ENCODE measurements around the gene ZNF502. TPM values are rescaled to one million over a fixed set of nuclear protein-coding genes. Genes with fewer than 3 reads are reported as not detected.

Gene ZNF502
- total and polyA plus RNA-seq, 2 of the 13 experiments (the other 11 are each of a cell fraction or from before 2014, with no cell fraction given): not detected

DNA sequence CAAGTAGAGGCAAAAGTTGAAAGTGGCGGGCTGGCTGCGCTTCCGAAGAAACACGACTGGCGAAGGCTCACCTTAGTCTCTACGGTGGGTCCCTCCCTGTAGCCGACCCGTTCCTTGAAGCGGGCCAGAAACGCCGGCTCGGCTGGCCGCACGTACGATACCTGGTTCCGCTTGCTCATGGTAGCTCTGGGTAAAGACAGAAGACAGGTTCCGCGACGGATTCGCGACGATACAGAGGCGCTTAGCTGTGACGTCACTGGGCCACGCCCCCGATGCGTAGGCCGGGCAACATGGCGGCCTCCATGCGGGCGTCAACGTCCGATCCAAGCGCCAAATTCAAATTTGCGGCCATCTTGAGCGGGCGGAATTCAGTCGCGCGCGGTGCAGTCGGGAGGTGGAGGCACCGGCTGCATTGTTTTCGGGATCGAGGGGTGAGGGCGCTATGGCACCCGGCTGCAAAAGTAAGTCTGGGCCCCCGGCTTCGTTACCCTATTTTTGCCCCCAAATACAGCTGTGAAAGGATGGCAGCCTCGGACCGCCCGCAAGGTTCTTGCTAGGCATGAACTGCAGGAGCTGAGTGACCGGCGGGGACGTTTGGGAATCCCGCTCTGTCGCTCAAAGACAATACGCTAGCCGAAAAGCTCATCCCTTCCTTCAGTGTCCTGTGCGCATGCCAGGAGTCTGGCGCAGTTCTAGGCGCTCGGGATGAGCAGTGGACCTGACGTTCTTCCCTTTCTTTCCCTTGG is 49.1 kb downstream of the ZNF502 start, which contains the start of the genes KIAA1143 and KIF15 (continued):
- peak; percentile 47; the same call in 1 of the 2 replicates for TF ChIP-seq TFE3 (CRISPR knock-in tag; IDR thresholded peaks at IDR 0.05)
- TF ChIP-seq TCF7 (IDR thresholded peaks at IDR 0.05; ENCODE audit: low read depth): no peak
- TF ChIP-seq ZNF775 (CRISPR knock-in tag; IDR thresholded peaks at IDR 0.05; ENCODE audit: borderline replicate concordance): peak; percentile 52; the same call in 1 of the 2 replicates
- TF ChIP-seq, protein P1, sequence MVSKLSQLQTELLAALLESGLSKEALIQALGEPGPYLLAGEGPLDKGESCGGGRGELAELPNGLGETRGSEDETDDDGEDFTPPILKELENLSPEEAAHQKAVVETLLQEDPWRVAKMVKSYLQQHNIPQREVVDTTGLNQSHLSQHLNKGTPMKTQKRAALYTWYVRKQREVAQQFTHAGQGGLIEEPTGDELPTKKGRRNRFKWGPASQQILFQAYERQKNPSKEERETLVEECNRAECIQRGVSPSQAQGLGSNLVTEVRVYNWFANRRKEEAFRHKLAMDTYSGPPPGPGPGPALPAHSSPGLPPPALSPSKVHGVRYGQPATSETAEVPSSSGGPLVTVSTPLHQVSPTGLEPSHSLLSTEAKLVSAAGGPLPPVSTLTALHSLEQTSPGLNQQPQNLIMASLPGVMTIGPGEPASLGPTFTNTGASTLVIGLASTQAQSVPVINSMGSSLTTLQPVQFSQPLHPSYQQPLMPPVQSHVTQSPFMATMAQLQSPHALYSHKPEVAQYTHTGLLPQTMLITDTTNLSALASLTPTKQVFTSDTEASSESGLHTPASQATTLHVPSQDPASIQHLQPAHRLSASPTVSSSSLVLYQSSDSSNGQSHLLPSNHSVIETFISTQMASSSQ (IDR thresholded peaks at IDR 0.05; ENCODE audit: low read depth): no peak
- TF ChIP-seq, protein P1 (CRISPR knock-in tag; IDR thresholded peaks at IDR 0.05; ENCODE audit: borderline replicate concordance): peak; percentile 54; the same call in 1 of the 2 replicates
- TF ChIP-seq ZBTB7A (CRISPR knock-in tag; IDR thresholded peaks at IDR 0.05): no peak
- TF ChIP-seq, protein P2, sequence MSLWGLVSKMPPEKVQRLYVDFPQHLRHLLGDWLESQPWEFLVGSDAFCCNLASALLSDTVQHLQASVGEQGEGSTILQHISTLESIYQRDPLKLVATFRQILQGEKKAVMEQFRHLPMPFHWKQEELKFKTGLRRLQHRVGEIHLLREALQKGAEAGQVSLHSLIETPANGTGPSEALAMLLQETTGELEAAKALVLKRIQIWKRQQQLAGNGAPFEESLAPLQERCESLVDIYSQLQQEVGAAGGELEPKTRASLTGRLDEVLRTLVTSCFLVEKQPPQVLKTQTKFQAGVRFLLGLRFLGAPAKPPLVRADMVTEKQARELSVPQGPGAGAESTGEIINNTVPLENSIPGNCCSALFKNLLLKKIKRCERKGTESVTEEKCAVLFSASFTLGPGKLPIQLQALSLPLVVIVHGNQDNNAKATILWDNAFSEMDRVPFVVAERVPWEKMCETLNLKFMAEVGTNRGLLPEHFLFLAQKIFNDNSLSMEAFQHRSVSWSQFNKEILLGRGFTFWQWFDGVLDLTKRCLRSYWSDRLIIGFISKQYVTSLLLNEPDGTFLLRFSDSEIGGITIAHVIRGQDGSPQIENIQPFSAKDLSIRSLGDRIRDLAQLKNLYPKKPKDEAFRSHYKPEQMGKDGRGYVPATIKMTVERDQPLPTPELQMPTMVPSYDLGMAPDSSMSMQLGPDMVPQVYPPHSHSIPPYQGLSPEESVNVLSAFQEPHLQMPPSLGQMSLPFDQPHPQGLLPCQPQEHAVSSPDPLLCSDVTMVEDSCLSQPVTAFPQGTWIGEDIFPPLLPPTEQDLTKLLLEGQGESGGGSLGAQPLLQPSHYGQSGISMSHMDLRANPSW (CRISPR knock-in tag; IDR thresholded peaks at IDR 0.05; ENCODE audit: borderline replicate concordance): peak; percentile 72; the same call in 1 of the 2 replicates
- TF ChIP-seq NR2C2 (CRISPR knock-in tag; IDR thresholded peaks at IDR 0.05; ENCODE audit: borderline replicate concordance): peak; percentile 86
- TF ChIP-seq ZNF251 (CRISPR knock-in tag; IDR thresholded peaks at IDR 0.05): no peak
- no peak for TF ChIP-seq ZSCAN25 (CRISPR knock-in tag; IDR thresholded peaks at IDR 0.05)
- peak; percentile 72; the same call in 1 of the 2 replicates for TF ChIP-seq KLF6 (CRISPR knock-in tag; IDR thresholded peaks at IDR 0.05)
- TF ChIP-seq RERE (CRISPR knock-in tag; IDR thresholded peaks at IDR 0.05; ENCODE audit: low read depth): 0 out of 2 replicates have a peak, but pooled peaks have one; percentile 19

Data from HepG2 (cell line).